Central memory CD8-positive, alpha-beta T cell (primary cell): Measurements from ENCODE around the gene SACS.
"Not testable (repeated sequence)": the region's sequence is repeated elsewhere in the genome, so short reads cannot be mapped to it uniquely, and the experiment has no call there.

Experiments
- ATAC-seq: fragments of 150-1000 bp; cut with Tn5 transposase; replicated peaks from 2 replicates; pipeline ENCODE4 v1.10.0; 2022; ENCODE audit warnings: mild to moderate bottlenecking, moderate FRiP score, moderate number of reproducible peaks; ENCODE audit not compliant: poor library complexity, severe bottlenecking; ENCODE audit errors: extremely low read depth
- DNase-seq, 2 donors: peaks; one replicate each; pipeline ENCODE4 v3.0.0; 2021; ENCODE audit warnings: low spot score in 2 of 2
- H3K27ac Mint-ChIP-seq: one replicate; pipeline ENCODE4 v1.8.0; 2022; ENCODE audit warnings: low read depth, mild to moderate bottlenecking, moderate library complexity, mixed read lengths
- H3K27me3 Mint-ChIP-seq: one replicate; pipeline ENCODE4 v1.8.0; 2022; ENCODE audit warnings: mixed read lengths
- H3K36me3 Mint-ChIP-seq: one replicate; pipeline ENCODE4 v1.8.0; 2022; ENCODE audit warnings: mild to moderate bottlenecking, moderate library complexity, mixed read lengths; ENCODE audit not compliant: insufficient read depth
- H3K4me1 Mint-ChIP-seq: one replicate; pipeline ENCODE4 v1.8.0; 2022; ENCODE audit warnings: mixed read lengths
- H3K4me3 Mint-ChIP-seq: one replicate; pipeline ENCODE4 v1.8.0; 2022; ENCODE audit warnings: mild to moderate bottlenecking, moderate library complexity, mixed read lengths
- H3K9me3 Mint-ChIP-seq: one replicate; pipeline ENCODE4 v1.8.0; 2022; ENCODE audit warnings: mixed read lengths

Gene SACS

DNA sequence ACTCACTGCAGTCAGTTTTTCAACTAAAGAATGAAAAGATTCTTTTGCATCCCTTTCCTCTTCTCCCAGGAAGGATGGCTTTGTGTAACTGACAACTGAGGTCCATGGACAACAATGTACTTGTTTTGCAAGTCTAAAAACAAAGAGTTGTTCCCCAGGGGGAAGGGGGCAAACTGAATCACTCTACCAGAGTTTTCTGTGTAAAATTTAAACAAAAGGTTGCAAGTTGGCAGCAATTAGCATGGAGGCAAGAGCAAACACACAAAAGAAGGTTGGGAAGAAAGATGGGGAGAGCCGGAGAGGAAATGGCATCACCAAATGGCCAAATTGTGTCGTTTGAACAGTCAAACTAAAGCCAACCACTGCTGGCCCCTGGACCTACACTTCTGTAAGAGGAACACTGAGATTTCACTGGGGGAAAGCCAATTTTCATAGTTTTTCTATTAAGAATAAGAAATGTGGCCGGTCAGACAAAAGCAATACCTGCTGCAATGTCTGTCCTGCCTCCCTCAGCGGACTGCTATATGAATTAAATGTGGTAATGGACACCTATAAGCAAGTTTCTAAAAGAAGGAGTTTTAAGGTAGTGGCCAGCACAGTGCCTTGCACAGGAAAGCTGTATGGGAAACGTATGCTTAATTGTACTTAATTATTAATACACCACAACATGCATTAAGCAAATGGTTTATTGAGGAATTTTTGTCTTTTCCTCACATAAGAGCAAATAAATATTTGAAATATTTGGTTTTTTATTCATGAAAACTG is 16.1 kb upstream of the SACS start:
- H3K9me3 Mint-ChIP-seq = no peaks in the 10 kb centered on the region
- no peak overlapping the region for H3K4me3 Mint-ChIP-seq
- H3K27me3 Mint-ChIP-seq = peaks cover 24% of the 10 kb centered on the region
- DNase-seq (no peak), ATAC-seq (no peak)
- no peaks in the 10 kb centered on the region for H3K4me1 Mint-ChIP-seq
- no peak overlapping the region for H3K27ac Mint-ChIP-seq
- H3K36me3 Mint-ChIP-seq = no peaks in the 10 kb centered on the region

DNA sequence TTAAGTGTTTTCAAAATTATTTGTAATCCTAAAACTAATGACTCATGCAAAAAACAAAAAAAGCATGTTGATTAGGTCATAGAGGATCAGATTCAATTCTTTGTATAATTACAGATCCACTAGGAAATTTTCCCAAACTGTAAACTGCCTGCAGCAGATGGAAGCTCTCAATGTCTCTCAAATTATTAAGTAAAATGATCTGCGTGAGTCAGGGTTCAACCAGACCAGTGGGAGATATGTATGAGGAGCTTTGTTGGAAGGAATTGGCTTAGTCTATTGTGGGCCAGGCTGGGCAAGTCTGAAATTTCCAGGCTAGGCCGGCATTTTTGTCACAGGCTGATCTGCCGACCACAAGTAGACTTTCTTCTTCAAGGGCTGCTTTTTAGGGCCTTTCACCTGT is 14.4 kb upstream of the SACS start:
- H3K4me3 Mint-ChIP-seq = no peak overlapping the region
- no peak overlapping the region for H3K27ac Mint-ChIP-seq
- ATAC-seq (no peak), DNase-seq (no peak)
- no peaks in the 10 kb centered on the region for H3K9me3 Mint-ChIP-seq
- no peaks in the 10 kb centered on the region for H3K36me3 Mint-ChIP-seq
- H3K27me3 Mint-ChIP-seq = peaks cover 9% of the 10 kb centered on the region
- no peaks in the 10 kb centered on the region for H3K4me1 Mint-ChIP-seq

DNA sequence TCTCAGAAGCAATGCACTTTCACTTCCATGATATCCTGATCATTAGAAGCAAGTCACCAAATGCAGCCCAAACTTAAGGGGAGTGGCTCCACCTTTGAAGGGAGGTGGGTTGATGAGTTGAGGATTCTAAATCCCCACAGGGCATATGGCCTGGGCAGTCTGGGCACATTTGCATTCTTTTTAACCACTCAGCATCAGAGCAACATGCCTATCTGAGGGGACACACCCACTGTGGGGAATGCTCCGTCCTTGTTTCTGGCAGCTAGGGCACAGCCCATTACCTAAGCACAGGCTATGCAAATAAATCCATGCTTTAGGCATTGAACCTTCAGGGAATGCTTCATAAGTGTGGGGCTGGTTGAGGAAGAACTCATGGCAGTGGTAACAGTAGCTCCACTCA is 12.3 kb upstream of the SACS start:
- H3K9me3 Mint-ChIP-seq = no peaks in the 10 kb centered on the region
- ATAC-seq = no peak
- H3K27ac Mint-ChIP-seq = no peak overlapping the region
- H3K36me3 Mint-ChIP-seq = no peaks in the 10 kb centered on the region
- no peak for DNase-seq
- H3K4me1 Mint-ChIP-seq = no peaks in the 10 kb centered on the region
- no peaks in the 10 kb centered on the region for H3K27me3 Mint-ChIP-seq
- no peak overlapping the region for H3K4me3 Mint-ChIP-seq

DNA sequence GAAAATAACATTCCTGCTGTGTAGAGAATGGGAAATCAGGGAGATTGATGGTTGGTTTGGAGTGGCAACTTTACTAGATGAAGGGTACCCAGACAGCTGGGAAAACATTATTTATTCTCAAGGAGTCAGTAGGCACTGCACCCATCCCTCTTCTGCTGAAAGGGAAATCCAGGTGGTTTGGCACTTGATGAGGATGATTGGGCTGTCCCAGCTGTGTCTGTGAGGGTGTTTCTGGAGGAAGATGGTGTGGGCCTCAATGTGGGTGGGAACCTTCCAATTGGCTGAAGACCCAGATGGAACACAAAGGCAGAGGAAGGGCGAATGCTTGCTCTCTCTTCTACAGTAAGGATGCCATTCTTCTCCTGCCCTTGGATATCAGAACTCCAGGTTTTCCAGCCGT is 10.4 kb upstream of the SACS start:
- no peak for ATAC-seq
- Mint-ChIP-seq H3K4me3 (no peak overlapping the region), H3K27me3 (no peaks in the 10 kb centered on the region)

DNA sequence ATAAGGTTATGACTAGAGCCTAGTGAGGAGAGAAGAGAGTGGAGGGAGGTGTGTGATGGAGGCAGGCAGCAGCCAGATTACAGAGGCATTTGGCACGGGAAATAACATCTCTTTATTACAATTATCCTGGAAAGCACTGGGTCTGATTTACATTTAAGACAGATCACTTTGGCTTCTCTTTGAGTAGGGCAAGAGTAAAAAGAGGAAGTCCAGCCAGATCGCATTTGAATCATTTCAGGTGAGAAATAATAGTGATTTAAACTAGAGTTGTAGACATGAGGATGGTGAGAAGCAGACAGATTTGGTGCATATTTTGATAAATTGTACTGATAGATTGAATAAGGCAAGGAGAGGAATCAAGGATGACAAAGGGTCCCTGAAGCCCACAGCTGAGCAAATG is 9.6 kb upstream of the SACS start:
- Mint-ChIP-seq H3K4me1 (no peaks in the 10 kb centered on the region), H3K4me3 (no peak overlapping the region), H3K36me3 (no peaks in the 10 kb centered on the region), H3K9me3 (no peaks in the 10 kb centered on the region), H3K27ac (no peak overlapping the region), H3K27me3 (no peaks in the 10 kb centered on the region)
- ATAC-seq = no peak
- DNase-seq = no peak

More for the DNA sequence above, 10.4 kb upstream of the SACS start:
- Mint-ChIP-seq H3K9me3 (no peaks in the 10 kb centered on the region), H3K36me3 (no peaks in the 10 kb centered on the region), H3K27ac (no peak overlapping the region), H3K4me1 (no peaks in the 10 kb centered on the region)
- no peak for DNase-seq

GRCh38 chr13:23440821-23441618 is 7.5 kb upstream of the SACS start:
- Mint-ChIP-seq H3K36me3 (peaks cover 3% of the 10 kb centered on the region), H3K27ac (no peak overlapping the region), H3K27me3 (peaks cover 8% of the 10 kb centered on the region), H3K4me1 (no peaks in the 10 kb centered on the region), H3K9me3 (no peaks in the 10 kb centered on the region), H3K4me3 (no peak overlapping the region)
- ATAC-seq (no peak), DNase-seq (no peak)

DNA sequence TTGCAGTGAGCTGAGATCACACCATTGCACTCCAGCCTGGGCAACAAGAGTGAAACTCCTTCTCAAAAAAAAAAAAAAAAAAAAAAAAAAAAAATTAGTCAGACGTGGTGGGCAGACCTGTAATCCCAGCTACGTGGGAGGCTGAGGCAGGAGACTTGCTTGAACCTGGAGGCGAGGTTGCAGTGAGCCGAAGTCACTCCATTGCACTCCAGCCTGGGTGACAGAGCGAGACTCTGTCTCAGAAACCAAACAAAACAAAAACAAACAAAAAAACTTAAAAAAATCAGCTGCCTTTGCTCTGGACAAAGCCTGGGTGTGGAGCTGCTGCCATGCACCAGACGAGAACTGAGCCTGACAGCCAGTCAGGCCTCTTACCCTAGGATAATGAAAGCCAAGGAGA is 6.8 kb upstream of the SACS start:
- peaks cover 10% of the 10 kb centered on the region for H3K27me3 Mint-ChIP-seq
- not testable (repeated sequence) for DNase-seq, H3K4me1 Mint-ChIP-seq, ATAC-seq, H3K9me3 Mint-ChIP-seq, H3K4me3 Mint-ChIP-seq, H3K36me3 Mint-ChIP-seq, H3K27ac Mint-ChIP-seq

DNA sequence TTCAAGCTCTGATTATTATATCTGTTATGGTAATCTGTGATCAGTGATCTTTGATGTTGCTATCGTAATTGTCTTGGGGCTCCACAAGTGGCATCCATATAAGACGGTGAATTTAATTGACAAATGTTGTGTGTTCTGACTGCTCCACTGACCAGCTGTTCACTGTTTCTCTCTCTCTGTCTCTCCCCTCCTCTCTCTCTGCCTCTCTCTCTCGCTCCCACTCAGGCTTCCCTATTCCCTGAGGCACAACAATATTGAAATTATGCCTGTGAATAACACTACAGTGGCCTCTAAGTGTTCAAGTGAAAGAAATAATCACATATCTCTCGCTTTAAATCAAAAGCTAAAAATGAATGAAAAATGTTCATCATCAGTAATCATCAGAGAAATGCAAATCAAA is 4.4 kb upstream of the SACS start:
- no peak for ATAC-seq
- H3K27ac Mint-ChIP-seq = no peak overlapping the region
- peaks cover 9% of the 10 kb centered on the region for H3K4me1 Mint-ChIP-seq
- peaks cover 3% of the 10 kb centered on the region for H3K36me3 Mint-ChIP-seq
- no peak for DNase-seq
- H3K27me3 Mint-ChIP-seq = peaks cover 34% of the 10 kb centered on the region
- H3K4me3 Mint-ChIP-seq = no peak overlapping the region
- H3K9me3 Mint-ChIP-seq = no peaks in the 10 kb centered on the region

GRCh38 chr13:23436680-23437079 is 3.2 kb upstream of the SACS start:
- Mint-ChIP-seq H3K9me3 (no peaks in the 10 kb centered on the region), H3K4me3 (no peak overlapping the region), H3K36me3 (peaks cover 3% of the 10 kb centered on the region), H3K27me3 (peaks cover 47% of the 10 kb centered on the region), H3K4me1 (peaks cover 9% of the 10 kb centered on the region), H3K27ac (no peak overlapping the region)
- no peak for DNase-seq
- no peak for ATAC-seq

DNA sequence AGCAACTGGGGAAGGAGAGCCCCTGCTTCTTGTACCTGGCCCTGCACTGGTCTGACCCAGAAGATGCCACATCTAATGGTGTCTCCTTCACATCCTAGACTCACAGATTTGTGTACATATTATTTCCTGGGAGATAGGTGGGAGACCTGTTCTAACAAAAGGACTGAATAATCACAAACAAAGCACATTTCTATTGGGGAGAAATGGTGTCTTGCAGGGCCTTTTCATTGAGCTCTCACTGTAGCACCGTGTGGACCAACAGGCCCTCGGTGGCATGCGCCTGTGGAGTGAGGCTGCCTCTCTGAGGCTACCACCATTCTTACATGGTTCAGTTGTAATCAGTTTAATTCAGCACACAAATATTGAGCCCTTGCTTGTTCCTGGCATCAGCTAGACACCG is 989 bp upstream of the SACS start:
- no peak overlapping the region for H3K27ac Mint-ChIP-seq
- H3K27me3 Mint-ChIP-seq = peaks cover 57% of the 10 kb centered on the region
- peaks cover 3% of the 10 kb centered on the region for H3K36me3 Mint-ChIP-seq
- peaks cover 9% of the 10 kb centered on the region for H3K4me1 Mint-ChIP-seq
- ATAC-seq = no peak
- no peak overlapping the region for H3K4me3 Mint-ChIP-seq
- H3K9me3 Mint-ChIP-seq = no peaks in the 10 kb centered on the region
- DNase-seq = no peak

- no peak for DNase-seq
- H3K9me3 Mint-ChIP-seq = no peaks in the 10 kb centered on the region
- no peak overlapping the region for H3K4me3 Mint-ChIP-seq
- H3K27me3 Mint-ChIP-seq = peaks cover 65% of the 10 kb centered on the region
- H3K4me1 Mint-ChIP-seq = peaks cover 9% of the 10 kb centered on the region
- H3K27ac Mint-ChIP-seq = no peak overlapping the region
- ATAC-seq = no peak
- H3K36me3 Mint-ChIP-seq = peaks cover 3% of the 10 kb centered on the region
Observed at GRCh38 chr13:23432626-23433025, 876 bp downstream of the SACS start.

DNA sequence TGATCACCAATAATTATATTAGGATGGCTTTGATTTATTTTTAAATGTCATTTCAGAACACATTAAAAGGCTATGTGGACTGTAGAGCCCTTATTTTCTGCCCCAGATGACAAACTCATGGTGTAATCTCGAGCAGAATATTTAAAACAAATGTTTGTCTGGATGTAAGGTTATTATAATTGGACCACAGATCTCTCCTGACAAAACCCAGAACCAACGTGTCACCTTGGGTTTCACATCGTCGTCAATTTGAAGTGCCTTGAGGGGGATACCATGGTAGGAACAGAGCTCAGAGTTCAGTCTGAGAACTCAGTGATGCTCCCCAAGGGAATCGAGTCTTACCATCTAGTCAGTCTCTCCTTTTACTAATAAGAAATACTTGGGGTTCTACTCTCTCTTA is 2.8 kb downstream of the SACS start:
- H3K27ac Mint-ChIP-seq = no peak overlapping the region
- H3K4me1 Mint-ChIP-seq = peaks cover 9% of the 10 kb centered on the region
- DNase-seq (no peak), ATAC-seq (no peak)
- H3K4me3 Mint-ChIP-seq = no peak overlapping the region
- H3K27me3 Mint-ChIP-seq = peaks cover 64% of the 10 kb centered on the region
- no peaks in the 10 kb centered on the region for H3K36me3 Mint-ChIP-seq
- no peaks in the 10 kb centered on the region for H3K9me3 Mint-ChIP-seq

DNA sequence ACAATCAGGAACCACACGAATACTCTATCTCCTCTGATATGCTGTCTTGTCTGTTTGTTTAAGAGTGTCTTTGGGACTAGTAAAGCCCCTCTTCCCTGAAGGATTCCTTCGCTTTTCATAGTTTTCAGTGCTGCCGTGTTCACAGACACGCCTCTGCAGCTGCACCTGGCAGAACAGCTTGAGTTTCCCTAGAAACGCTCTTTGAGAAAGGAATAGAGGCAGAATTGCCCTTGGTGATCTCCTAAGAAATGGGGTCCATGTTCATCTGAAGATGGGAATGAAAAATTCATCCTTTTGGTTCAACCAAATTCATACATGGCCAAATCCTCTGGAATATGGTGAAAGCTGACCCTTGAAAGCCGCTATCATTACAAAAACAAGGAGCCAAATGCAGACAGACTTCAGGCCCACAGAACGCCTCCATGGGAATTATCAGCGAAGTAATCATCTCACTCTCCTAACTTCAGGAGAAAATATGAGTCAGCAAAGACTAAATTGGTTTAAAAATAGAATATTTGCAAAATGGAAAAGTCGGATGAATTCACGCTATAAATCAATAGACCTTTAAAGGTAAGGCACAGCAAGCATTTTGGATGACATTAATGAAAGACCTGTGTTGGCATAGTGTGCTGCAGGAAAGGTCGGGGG is 5.5 kb downstream of the SACS start:
- Mint-ChIP-seq H3K27me3 (peaks cover 40% of the 10 kb centered on the region), H3K27ac (no peak overlapping the region), H3K9me3 (no peaks in the 10 kb centered on the region), H3K4me3 (no peak overlapping the region), H3K36me3 (no peaks in the 10 kb centered on the region), H3K4me1 (peaks cover under 1% of the 10 kb centered on the region)
- DNase-seq (no peak), ATAC-seq (no peak)
